ENCODE measurements around the gene ADORA1. TPM values are rescaled to one million over a fixed set of nuclear protein-coding genes. Genes with fewer than 3 reads are reported as not detected.

The ADORA1 gene
- total RNA-seq, 1 donor from 2014 or later = 0.21 TPM

GRCh38 chr1:203187304-203187685 lies 59.8 kb downstream of the ADORA1 start:
- Mint-ChIP-seq H3K4me3 (ENCODE audit: unreplicated experiment) (no peak overlapping the region), H3K27me3 (ENCODE audit: unreplicated experiment) (peaks cover 43% of the 10 kb centered on the region), H3K9me3 (ENCODE audit: unreplicated experiment) (no peaks in the 10 kb centered on the region), H3K36me3 (ENCODE audit: unreplicated experiment) (no peaks in the 10 kb centered on the region), H3K4me1 (ENCODE audit: unreplicated experiment) (no peaks in the 10 kb centered on the region), H3K27ac (ENCODE audit: unreplicated experiment) (no peak overlapping the region)
- no peak for TF ChIP-seq CTCF (IDR thresholded peaks at IDR 0.05)
- DNase-seq (ENCODE audit: extremely low spot score, unreplicated experiment) = no peak

GRCh38 chr1:203187689-203188264 lies 60.3 kb downstream of the ADORA1 start:
- H3K27ac Mint-ChIP-seq (ENCODE audit: unreplicated experiment) = no peak overlapping the region
- no peak for TF ChIP-seq CTCF (IDR thresholded peaks at IDR 0.05)

DNA sequence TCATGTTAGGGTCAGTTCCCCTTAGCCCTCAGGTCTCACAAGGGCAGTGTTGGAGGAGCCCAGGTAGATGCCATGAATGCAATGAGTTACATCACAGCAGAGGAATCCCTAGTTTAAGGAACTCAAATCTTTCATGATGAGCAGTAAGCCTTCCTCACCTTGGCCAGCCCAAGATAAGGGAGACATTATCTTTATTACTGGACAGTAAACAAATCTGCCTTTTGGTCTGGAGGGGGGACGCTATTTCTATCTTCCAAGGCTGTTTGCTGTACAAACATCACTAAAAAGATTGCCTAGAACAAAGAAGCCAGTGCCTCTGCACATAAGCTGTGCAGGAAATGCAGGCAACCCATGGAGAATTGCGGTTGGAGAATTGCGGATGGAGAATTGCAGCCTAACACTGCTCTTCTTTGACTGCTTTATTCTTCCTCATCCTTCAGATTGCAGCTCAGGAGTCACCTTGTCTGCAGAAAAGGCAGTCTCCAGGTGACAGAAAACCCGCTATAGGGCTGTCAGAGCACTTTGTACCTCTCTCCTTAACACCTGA lies 61.2 kb downstream of the ADORA1 start:
- TF ChIP-seq CTCF (IDR thresholded peaks at IDR 0.05) = no peak
- Mint-ChIP-seq H3K27me3 (ENCODE audit: unreplicated experiment) (peaks cover 43% of the 10 kb centered on the region), H3K4me1 (ENCODE audit: unreplicated experiment) (no peaks in the 10 kb centered on the region), H3K9me3 (ENCODE audit: unreplicated experiment) (no peaks in the 10 kb centered on the region), H3K36me3 (ENCODE audit: unreplicated experiment) (no peaks in the 10 kb centered on the region), H3K4me3 (ENCODE audit: unreplicated experiment) (no peak overlapping the region), H3K27ac (ENCODE audit: unreplicated experiment) (no peak overlapping the region)
- DNase-seq (ENCODE audit: extremely low spot score, unreplicated experiment) = no peak

More at GRCh38 chr1:203187689-203188264, 60.3 kb downstream of the ADORA1 start:
- no peak overlapping the region for H3K4me3 Mint-ChIP-seq (ENCODE audit: unreplicated experiment)
- H3K4me1 Mint-ChIP-seq (ENCODE audit: unreplicated experiment) = no peaks in the 10 kb centered on the region
- DNase-seq (ENCODE audit: extremely low spot score, unreplicated experiment) = no peak
- H3K9me3 Mint-ChIP-seq (ENCODE audit: unreplicated experiment) = no peaks in the 10 kb centered on the region
- H3K36me3 Mint-ChIP-seq (ENCODE audit: unreplicated experiment) = no peaks in the 10 kb centered on the region
- peaks cover 43% of the 10 kb centered on the region for H3K27me3 Mint-ChIP-seq (ENCODE audit: unreplicated experiment)

GRCh38 chr1:203189951-203190352 lies 62.4 kb downstream of the ADORA1 start:
- no peak overlapping the region for H3K4me3 Mint-ChIP-seq (ENCODE audit: unreplicated experiment)
- no peak for DNase-seq (ENCODE audit: extremely low spot score, unreplicated experiment)
- H3K36me3 Mint-ChIP-seq (ENCODE audit: unreplicated experiment) = no peaks in the 10 kb centered on the region
- H3K4me1 Mint-ChIP-seq (ENCODE audit: unreplicated experiment) = no peaks in the 10 kb centered on the region
- H3K9me3 Mint-ChIP-seq (ENCODE audit: unreplicated experiment) = no peaks in the 10 kb centered on the region
- peaks cover 45% of the 10 kb centered on the region for H3K27me3 Mint-ChIP-seq (ENCODE audit: unreplicated experiment)
- no peak for TF ChIP-seq CTCF (IDR thresholded peaks at IDR 0.05)
- H3K27ac Mint-ChIP-seq (ENCODE audit: unreplicated experiment) = no peak overlapping the region

DNA sequence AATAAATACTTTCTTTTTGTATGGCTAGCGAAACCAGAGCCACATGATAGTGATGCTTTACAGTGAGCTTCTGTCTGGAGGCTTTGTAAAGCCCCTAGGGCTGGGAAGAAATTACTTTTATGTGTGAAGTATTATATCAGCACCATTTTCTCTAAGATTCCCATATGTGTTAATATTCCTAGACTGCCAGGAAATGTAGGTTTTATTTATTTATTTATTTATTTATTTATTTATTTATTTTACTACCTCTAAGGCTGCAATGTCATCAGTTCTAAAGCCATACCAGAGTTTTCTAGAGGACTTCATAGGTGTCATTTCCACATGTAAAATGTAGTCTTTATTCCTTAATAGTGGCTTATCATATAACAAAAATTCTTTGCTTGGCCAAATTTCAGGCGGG lies 63.4 kb downstream of the ADORA1 start:
- no peaks in the 10 kb centered on the region for H3K9me3 Mint-ChIP-seq (ENCODE audit: unreplicated experiment)
- no peak overlapping the region for H3K4me3 Mint-ChIP-seq (ENCODE audit: unreplicated experiment)
- no peaks in the 10 kb centered on the region for H3K4me1 Mint-ChIP-seq (ENCODE audit: unreplicated experiment)
- H3K36me3 Mint-ChIP-seq (ENCODE audit: unreplicated experiment) = no peaks in the 10 kb centered on the region
- no peak for DNase-seq (ENCODE audit: extremely low spot score, unreplicated experiment)
- peaks cover 52% of the 10 kb centered on the region for H3K27me3 Mint-ChIP-seq (ENCODE audit: unreplicated experiment)
- no peak overlapping the region for H3K27ac Mint-ChIP-seq (ENCODE audit: unreplicated experiment)
- no peak for TF ChIP-seq CTCF (IDR thresholded peaks at IDR 0.05)
